C4-2B (cell line): ENCODE results near the gene HTR3C.

Experiments used
- ZFX ChIP-seq: fragments of 450-650 bp; IDR thresholded peaks from 2 replicates; pipeline ENCODE4 v1.6.1; 2017
- TF ChIP-seq, protein P1 (sequence below): fragments of 450-650 bp; conservative IDR thresholded peaks from 2 replicates; pipeline ENCODE4 v1.5.1; 2017; ENCODE audit warnings: mild to moderate bottlenecking

DNA sequence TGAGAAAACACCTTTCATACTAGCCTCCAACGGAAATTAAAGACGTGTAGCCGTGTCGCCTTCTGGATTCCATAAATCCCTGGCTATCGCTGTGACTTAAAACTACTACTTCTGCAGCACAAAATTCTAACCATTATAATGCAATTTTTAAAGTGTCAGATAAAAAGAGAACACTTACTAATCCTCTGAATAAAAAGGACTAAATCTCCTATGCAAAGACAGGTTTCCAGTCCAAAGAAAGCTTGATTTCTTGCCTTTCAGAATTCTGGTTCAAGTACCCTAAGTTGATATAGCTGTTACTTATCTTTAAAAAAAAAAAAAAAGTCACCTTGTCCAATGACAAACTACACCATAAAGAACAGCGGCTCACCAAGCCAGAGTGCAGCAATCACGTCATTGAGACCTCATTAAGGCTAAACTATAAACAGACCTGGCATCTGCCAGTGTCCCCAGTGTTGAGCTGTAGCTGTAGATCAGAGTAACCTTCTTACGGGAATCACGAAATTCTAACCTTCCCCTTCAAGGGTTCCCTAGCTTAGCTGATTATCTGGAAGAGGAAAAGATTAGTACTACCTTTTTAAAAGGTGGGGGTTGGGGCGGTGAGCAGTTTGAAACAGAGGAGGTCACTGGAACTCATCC lies 37.3 kb upstream of the HTR3C start:
- TF ChIP-seq, protein P1, sequence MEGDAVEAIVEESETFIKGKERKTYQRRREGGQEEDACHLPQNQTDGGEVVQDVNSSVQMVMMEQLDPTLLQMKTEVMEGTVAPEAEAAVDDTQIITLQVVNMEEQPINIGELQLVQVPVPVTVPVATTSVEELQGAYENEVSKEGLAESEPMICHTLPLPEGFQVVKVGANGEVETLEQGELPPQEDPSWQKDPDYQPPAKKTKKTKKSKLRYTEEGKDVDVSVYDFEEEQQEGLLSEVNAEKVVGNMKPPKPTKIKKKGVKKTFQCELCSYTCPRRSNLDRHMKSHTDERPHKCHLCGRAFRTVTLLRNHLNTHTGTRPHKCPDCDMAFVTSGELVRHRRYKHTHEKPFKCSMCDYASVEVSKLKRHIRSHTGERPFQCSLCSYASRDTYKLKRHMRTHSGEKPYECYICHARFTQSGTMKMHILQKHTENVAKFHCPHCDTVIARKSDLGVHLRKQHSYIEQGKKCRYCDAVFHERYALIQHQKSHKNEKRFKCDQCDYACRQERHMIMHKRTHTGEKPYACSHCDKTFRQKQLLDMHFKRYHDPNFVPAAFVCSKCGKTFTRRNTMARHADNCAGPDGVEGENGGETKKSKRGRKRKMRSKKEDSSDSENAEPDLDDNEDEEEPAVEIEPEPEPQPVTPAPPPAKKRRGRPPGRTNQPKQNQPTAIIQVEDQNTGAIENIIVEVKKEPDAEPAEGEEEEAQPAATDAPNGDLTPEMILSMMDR, result no peak
- no peak for TF ChIP-seq ZFX
